Stimulated activated CD8-positive, alpha-beta memory T cell treated with anti-CD3 and anti-CD28 coated beads, Interleukin-7, amount 100 ng/mL, for 4 hours (primary cell): ENCODE measurements around the gene PRSS12.
"Not testable (repeated sequence)": the region's sequence is repeated elsewhere in the genome, so short reads cannot be mapped to it uniquely, and the experiment has no call there.

ENCODE experiments used
- DNase-seq, 2 donors: peaks; one replicate each; pipeline ENCODE4 v3.0.0-alpha.2; 2020; ENCODE audit warnings: low read depth in 2 of 2

PRSS12 gene

GRCh38 chr4:118322831-118323502 lies 29.8 kb downstream of the PRSS12 start:
- no peak for DNase-seq

GRCh38 chr4:118318931-118319330 lies 33.9 kb downstream of the PRSS12 start:
- no peak for DNase-seq

GRCh38 chr4:118317691-118318090 lies 35.1 kb downstream of the PRSS12 start:
- no peak for DNase-seq

GRCh38 chr4:118314221-118314620 lies 38.6 kb downstream of the PRSS12 start:
- no peak for DNase-seq

- no peak for DNase-seq
These were observed 39.7 kb downstream of the PRSS12 start for GRCh38 chr4:118313098-118313497.

GRCh38 chr4:118308306-118309030 lies 44.3 kb downstream of the PRSS12 start:
- DNase-seq, result no peak

- no peak for DNase-seq
These were observed 45.2 kb downstream of the PRSS12 start for GRCh38 chr4:118307643-118308042.

- DNase-seq, result not testable (repeated sequence)
These were observed 53.2 kb downstream of the PRSS12 start for GRCh38 chr4:118299619-118300018.

GRCh38 chr4:118296729-118297128 lies 56.1 kb downstream of the PRSS12 start:
- no peak for DNase-seq

GRCh38 chr4:118290951-118291350 lies 61.9 kb downstream of the PRSS12 start:
- no peak for DNase-seq

GRCh38 chr4:118289794-118290193 lies 63.0 kb downstream of the PRSS12 start:
- no peak for DNase-seq

GRCh38 chr4:118287711-118288451 lies 64.9 kb downstream of the PRSS12 start:
- DNase-seq, result no peak

- DNase-seq, result no peak
These were observed 66.1 kb downstream of the PRSS12 start for GRCh38 chr4:118286685-118287084.

- DNase-seq, result no peak
These were observed 66.9 kb downstream of the PRSS12 start for GRCh38 chr4:118285931-118286330.

- no peak for DNase-seq
These were observed 68.6 kb downstream of the PRSS12 start for GRCh38 chr4:118284169-118284568.

- DNase-seq, result no peak
These were observed 70.1 kb downstream of the PRSS12 start for GRCh38 chr4:118282692-118283091.

- no peak for DNase-seq
These were observed 71.0 kb downstream of the PRSS12 start for GRCh38 chr4:118281611-118282442.

GRCh38 chr4:118280501-118281218 lies 72.1 kb downstream of the PRSS12 start:
- DNase-seq, result no peak

- DNase-seq, result no peak
These were observed 72.8 kb downstream of the PRSS12 start for GRCh38 chr4:118279920-118280432.

GRCh38 chr4:118279328-118279727 lies 73.5 kb downstream of the PRSS12 start:
- no peak for DNase-seq
